ENCODE results near the gene MRPL2.

The MRPL2 gene

DNA sequence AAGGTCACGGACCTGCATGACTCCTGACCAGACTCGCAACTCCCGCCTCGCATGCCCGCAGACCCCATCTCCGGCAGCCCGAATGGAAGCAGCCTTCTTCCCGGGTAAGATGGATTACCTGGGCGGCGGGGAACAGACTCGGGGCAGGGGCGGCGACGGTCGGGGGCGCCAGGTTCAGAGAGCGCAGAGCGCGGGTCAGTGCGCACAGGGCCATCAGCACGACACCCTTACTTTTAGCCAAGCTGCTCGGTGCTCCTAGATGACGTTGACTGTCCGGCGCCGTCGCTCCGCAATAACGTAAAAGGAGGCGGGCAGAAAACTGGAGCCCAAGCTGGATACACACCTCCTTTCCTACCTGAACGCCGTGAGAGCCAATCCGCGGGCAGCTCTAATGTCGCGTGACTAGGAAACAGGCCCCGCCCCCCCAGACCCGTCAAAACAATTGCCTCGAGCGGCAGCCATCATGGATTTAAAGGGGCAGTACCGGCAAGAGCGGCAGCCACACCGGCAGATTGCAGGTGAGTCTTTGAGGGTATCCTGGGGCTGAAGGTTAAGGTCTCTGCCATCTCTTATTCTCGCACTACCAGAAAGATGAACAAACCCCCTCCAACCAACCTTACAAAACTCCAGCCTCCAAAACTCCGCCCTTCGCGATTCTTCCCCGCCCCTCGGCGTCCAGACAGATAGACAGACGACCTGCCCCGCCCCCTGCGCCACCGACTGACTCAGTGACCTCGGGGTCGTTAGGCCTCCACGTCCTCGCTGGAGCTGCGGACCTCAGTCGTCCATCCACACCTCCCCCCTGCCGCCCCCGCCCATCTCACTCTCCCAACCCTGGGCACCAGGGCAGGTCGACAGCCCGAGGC, at the start of gene MRPL2, which contains the start of gene KLC4:
Gene MRPL2 (minus strand): TSS at position 267 of the 866 bp plus-strand sequence. CDS start 53 bp downstream, at position 214.
Gene KLC4 (plus strand): TSS at position 464 of the 866 bp plus-strand sequence. CDS start 1,705 bp downstream, outside the sequence.
- peak; percentile 94 for DNase-seq

DNA sequence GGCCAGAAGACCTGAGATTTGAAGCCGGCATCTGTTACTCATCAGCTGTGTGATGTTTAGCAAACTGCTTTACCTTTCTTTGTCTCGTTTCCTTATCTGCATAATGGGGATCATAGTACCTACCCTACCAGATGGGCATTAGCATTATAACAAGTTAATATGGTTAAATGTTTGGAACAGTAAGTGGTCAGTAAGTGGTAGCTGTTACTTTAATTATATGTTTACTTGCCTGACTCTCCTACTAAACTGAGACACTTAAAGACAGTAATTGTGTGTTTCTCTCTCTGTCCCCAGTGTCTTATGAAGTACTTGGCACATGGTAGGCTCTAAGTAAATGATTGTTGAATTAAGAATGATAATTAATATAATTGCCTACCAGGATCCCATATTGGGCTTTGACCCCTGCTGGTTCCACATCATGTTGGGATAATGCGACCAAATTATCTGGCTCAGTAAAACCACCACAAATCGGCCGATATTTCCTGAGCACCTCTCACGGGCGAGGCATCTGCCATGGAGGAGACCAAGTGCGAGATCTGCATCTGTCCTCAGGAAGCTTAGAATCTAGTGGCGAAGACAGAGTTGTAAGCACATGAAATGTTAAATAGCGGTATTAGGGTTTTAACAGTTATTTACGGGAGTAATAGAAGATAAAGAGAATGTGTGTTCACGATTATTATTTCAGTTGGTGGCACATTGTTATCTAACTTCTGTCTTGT, 48.3 kb upstream of the MRPL2 start:
- no peak for DNase-seq

DNA sequence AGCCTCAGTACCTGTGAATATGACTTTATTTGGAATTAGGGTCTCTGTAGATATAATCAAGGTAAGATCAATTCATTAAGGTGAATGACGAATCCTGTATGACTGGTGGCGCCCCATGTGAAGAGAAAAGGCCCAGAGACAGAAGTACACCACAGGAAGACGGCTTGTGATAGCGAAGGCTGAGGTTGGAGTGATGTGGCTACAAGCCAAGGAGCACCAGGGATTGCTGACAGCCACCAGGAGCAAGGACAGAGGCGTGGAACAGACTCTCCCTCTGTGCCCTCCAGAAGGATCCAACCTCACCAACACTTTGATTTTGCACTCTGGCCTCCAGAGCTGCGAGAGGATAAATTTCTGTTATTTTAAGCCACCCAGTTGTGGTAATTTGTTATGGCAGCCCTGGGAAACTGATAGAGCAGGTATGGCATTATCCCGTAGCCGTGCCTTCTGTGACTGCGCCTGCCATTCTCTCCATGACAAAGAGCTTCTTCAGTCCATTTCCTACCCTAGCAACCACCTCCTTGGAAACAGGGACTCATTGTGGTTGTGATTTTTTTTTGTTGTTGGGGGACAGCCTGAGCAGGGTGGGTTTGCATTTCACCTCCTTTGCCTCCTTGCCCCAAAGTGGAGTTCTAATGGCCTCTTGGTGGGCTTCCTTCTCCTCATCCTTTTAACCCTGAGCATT, 46.4 kb upstream of the MRPL2 start:
- DNase-seq, result no peak

- no peak for DNase-seq
Observed at GRCh38 chr6:43103253-43103876, 44.1 kb upstream of the MRPL2 start.

DNA sequence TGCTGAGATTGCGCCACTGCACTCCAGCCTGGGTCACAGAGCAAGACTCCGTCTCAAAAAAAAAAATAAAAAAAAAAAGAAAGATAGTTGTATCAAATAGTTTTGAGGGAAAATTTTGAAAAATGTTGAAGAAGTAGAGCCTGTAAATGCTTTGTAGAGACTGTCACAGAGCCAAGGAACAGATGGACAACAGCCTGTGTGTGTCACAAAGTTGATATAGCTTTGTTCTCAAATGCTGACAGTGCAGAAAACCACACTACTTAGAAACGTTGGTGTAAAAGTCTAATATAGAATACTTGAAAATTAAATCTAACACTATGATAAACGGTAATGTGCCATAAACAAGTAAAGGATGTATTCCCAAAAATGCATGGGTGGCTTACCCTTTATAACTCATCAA, 42.3 kb upstream of the MRPL2 start:
- peak; percentile 40 for DNase-seq

- DNase-seq, result no peak
Observed at GRCh38 chr6:43097502-43097901, 38.3 kb upstream of the MRPL2 start.

- no peak for DNase-seq
Observed at GRCh38 chr6:43097098-43097489, 37.9 kb upstream of the MRPL2 start.

GRCh38 chr6:43096451-43097097, 37.3 kb upstream of the MRPL2 start:
- no peak for DNase-seq

GRCh38 chr6:43095939-43096338, 36.7 kb upstream of the MRPL2 start:
- no peak for DNase-seq

- DNase-seq, result no peak
Observed at GRCh38 chr6:43093436-43094289, 34.4 kb upstream of the MRPL2 start.

- no peak for DNase-seq
Observed at GRCh38 chr6:43092635-43093034, 33.4 kb upstream of the MRPL2 start.

DNA sequence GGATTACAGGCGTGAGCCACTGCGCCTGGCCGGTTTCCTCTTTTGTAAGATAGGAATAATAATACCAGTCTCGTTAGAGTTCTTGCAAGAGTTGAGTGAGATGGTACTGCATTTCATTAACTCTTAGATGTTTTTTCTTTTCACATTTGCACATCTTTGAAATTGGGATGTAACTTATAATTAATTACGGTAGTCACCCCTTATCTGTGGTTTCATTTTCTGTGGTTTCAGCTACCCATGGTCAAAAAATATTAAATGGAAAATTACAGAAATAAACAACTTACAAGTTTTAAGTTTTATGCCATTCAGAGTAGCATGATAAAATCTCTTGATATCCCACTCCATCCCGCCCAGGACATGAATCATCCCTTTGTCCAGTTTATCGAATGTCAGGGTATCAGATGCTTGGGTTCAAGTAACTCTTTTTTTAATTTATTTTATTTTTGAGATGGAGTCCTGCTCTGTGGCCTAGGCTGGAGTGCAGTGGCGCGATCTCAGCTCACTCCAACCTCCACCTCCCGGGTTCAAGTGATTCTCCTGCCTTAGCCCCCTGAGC, 32.3 kb upstream of the MRPL2 start:
- no peak for DNase-seq

- no peak for DNase-seq
Observed at GRCh38 chr6:43091020-43091419, 31.8 kb upstream of the MRPL2 start.

DNA sequence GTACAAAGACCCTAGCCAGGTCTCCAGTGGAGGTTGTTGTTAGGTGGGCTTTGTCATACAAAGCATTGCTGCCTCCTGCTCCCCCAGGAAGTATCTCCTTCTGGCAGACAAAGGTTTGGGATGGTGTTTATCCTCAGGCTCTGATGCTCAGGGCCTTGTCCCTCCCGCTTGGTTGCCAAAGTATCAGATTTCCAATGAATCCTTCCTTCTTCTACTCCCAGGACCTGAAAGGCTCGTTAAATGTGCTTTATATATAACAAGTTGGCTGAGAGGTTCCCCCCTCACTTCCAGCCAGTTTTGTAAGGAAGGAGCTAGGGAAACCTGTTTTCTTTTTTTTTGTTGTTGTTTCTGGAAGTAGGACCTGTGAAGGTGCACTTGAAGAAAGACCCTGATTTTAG, 31.3 kb upstream of the MRPL2 start:
- DNase-seq, result no peak

GRCh38 chr6:43089874-43090558, 30.8 kb upstream of the MRPL2 start:
- no peak for DNase-seq

DNA sequence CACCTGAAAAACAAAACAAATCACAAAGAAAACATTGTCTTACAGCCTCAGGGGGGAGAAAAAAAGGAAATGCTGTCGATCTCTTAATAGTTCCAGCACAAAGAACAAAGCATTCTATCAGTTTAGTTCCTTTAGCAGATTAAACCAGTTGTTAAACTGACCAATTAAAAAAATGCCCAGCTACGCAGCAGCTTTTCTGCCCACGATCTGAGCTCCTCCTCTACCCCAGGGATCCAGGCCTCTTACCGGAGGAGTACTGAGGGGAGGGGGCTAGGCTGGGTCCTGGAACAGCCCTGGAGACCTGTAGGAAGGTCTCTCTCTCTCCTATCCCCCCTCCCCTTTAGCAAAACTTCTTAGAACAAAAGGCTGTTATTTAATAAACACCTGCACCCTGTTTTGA, 30.2 kb upstream of the MRPL2 start:
- no peak for DNase-seq

- no peak for DNase-seq
Observed at GRCh38 chr6:43088654-43089056, 29.4 kb upstream of the MRPL2 start.

DNA sequence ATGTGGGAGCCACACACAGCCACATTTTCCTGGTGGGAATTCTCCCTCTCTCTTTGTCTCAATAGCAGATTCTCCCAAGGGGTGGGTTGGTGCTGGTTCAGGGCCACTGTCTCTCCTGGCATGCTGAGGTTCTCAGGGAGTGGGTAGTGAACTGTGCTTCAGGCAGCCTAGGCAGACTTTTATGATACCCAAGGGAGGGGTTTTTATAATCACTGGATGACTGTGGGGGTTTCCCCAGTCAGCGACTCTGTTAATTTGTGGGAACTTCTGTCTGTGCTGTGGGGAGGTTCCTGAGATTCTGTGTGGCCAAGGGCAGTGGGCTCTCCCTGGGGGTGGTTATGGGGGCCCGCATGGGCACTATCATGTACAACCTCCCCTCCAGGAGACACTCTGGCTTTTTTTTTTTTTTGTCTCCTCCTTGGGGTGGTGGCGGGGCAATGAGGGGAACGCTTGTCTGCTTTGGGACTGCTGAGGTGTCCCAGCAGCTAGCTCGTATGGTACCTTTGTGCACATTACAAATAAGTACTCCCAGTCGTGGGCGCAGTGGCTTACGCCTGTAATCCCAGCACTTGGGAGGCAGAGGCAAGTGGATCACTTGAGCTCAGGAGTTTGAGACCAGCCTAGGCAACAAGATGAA, 26.9 kb upstream of the MRPL2 start:
- DNase-seq, result no peak

DNA sequence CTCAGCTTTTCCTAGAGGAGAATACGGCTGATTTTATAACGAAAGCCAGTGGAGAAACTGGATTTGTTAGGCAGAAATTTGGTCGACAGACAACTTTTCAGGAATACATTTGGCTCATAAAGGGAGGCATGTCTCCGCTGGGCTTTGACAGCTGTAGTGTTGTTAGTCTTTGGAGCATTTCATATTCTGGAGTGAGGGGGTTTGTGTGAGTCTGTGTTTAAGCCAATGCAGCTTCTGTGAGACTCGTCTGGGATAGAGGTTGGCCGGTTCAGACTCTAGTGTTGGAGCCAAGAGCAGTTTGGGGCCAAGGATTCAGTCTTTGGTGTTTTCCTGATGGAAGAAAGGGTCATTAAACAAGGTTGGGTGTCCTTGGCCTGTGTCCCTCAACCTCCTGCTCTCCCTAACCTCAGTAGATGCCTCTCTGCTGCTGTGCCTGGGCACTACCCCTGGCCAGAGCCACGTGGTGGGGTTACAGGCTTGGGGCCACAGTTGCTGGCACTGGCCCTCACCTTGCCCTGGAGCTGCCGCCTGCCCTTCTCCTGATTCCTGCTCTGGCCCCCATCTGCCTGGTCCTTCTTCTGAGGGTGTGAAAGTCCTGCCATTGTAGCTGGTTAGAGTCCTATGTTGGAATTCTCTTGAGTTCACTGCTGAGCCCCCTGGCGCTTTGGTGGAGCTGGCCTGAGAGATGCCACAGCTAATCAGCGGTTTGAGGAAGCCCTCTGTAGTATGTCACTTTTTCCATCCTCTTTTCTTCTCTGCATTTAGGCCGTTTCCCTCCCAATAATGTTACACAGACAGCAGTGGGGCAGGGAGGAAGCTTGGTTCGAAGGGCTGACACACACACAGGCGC, 23.8 kb upstream of the MRPL2 start:
- no peak for DNase-seq

All from NCI-H1694 treated with DMSO at 0.1 percent for 48 hours (cell line).